ENCODE results near the gene UBR4.

GRCh38 chr1:19199969-19200604 lies 10.0 kb downstream of the UBR4 start:
- TF ChIP-seq CTCF (IDR thresholded peaks at IDR 0.05; ENCODE audit: low read length), result no peak
- TF ChIP-seq EZH2 (optimal IDR thresholded peaks at IDR 0.05; ENCODE audit: low read depth, low read length), result no peak
